Fibroblast of lung (primary cell): ENCODE results near the gene NRAP. TPM values are rescaled to one million over a fixed set of nuclear protein-coding genes. Genes with fewer than 3 reads are reported as not detected.

Experiments used
- DNase-seq, 2 donors: peaks; one replicate each; pipeline versions ENCODE4 v3.0.0 to v3.0.0-alpha.2; 2010; ENCODE audit warnings: low read depth in 2 of 2
- H2AFZ ChIP-seq: 2 replicates; pipeline ENCODE4 v1.5.1; 2012; ENCODE audit warnings: low read length, control low read depth, inconsistent platforms
- H3K27ac ChIP-seq: 2 replicates; pipeline ENCODE4 v1.5.1; 2011; ENCODE audit warnings: low read length, control low read depth; ENCODE audit not compliant: insufficient read depth
- H3K27me3 ChIP-seq: 2 replicates; pipeline ENCODE4 v1.5.1; 2011; ENCODE audit warnings: mild to moderate bottlenecking, low read length; ENCODE audit not compliant: control insufficient read depth, insufficient read depth
- H3K36me3 ChIP-seq: 2 replicates; pipeline ENCODE4 v1.5.1; 2011; ENCODE audit warnings: low read length; ENCODE audit not compliant: control insufficient read depth, insufficient read depth
- H3K4me1 ChIP-seq: 2 replicates; pipeline ENCODE4 v1.5.1; 2011; ENCODE audit warnings: low read length; ENCODE audit not compliant: control insufficient read depth, insufficient read depth; ENCODE audit errors: extremely low read depth
- H3K4me2 ChIP-seq: 2 replicates; pipeline ENCODE4 v1.5.1; 2011; ENCODE audit warnings: low read length, control low read depth; ENCODE audit not compliant: insufficient read depth; ENCODE audit errors: extremely low read depth
- H3K4me3 ChIP-seq, 4 experiments: fragments of 200-600 bp in 1 of 4; sonication (generic) in 1 of 4; replicated peaks in 1 of 4; 2 replicates each; pipeline ENCODE4 v1.5.1; 2011 to 2016; ENCODE audit warnings: low read length in 4 of 4, low read depth in 3 of 4, mild to moderate bottlenecking in 3 of 4, control low read depth in 2 of 4, inconsistent platforms in 1 of 4, mixed read lengths in 1 of 4; ENCODE audit not compliant: insufficient read depth in 1 of 4; ENCODE audit errors: control extremely low read depth in 1 of 4
- H3K79me2 ChIP-seq: 2 replicates; pipeline ENCODE4 v1.5.1; 2012; ENCODE audit warnings: mild to moderate bottlenecking, low read length, inconsistent platforms; ENCODE audit not compliant: control insufficient read depth, insufficient read depth
- H3K9ac ChIP-seq: 2 replicates; pipeline ENCODE4 v1.5.1; 2011; ENCODE audit warnings: mild to moderate bottlenecking, low read length, control low read depth; ENCODE audit not compliant: insufficient read depth
- H3K9me3 ChIP-seq: 2 replicates; pipeline ENCODE4 v1.5.1; 2012; ENCODE audit warnings: low read depth, low read length; ENCODE audit not compliant: control insufficient read depth, insufficient read depth
- H4K20me1 ChIP-seq: 2 replicates; pipeline ENCODE4 v1.5.1; 2011; ENCODE audit warnings: low read length; ENCODE audit not compliant: control insufficient read depth, insufficient read depth; ENCODE audit errors: extremely low read depth
- EZH2 ChIP-seq: IDR thresholded peaks from 2 replicates; pipeline ENCODE4 v1.5.1; 2012; ENCODE audit warnings: low read length, control low read depth, mild to moderate bottlenecking; ENCODE audit errors: missing control alignments
- polyA plus RNA-seq, 2 donors: library from polyadenylated mRNA; depleted of rRNA in 1 of 2; stranded (reverse) in 1 of 2; unstranded in 1 of 2; fragments of >200 nt; gene quantifications; 2 replicates each; pipeline ENCODE4 v1.2.1, GENCODE V29; 2011 to 2012; ENCODE audit warnings: missing spikeins in 1 of 2
- total RNA-seq: library from RNA; depleted of rRNA; stranded (reverse); fragments of >200 nt; gene quantifications from 2 replicates; pipeline ENCODE4 v1.2.1, GENCODE V29; 2014
- TF ChIP-seq, protein P1 (sequence below), 2 donors: IDR thresholded peaks in 1 of 2; conservative IDR thresholded peaks in 1 of 2; 1 replicate in 1 of 2; 2 replicates in 1 of 2; pipeline ENCODE4 v1.5.1; 2011 to 2012; ENCODE audit warnings: low read length in 2 of 2, control low read depth in 1 of 2, inconsistent platforms in 1 of 2, low read depth in 1 of 2, mild to moderate bottlenecking in 1 of 2

Gene NRAP
- total and polyA plus RNA-seq, 2 donors (not counting 1 experiment from before 2014, with no cell fraction given): not detected

GRCh38 chr10:113557903-113558321 lies 105.9 kb downstream of the NRAP start:
- no peak overlapping the region for H2AFZ ChIP-seq
- no peaks in the 10 kb centered on the region for H4K20me1 ChIP-seq
- H3K4me2 ChIP-seq: no peak overlapping the region
- no peak overlapping the region for H3K27ac ChIP-seq
- no peak overlapping the region for H3K9ac ChIP-seq
- no peaks in the 10 kb centered on the region for H3K36me3 ChIP-seq
- H3K27me3 ChIP-seq: peaks cover 2% of the 10 kb centered on the region
- DNase-seq: no peak
- no peaks in the 10 kb centered on the region for H3K79me2 ChIP-seq
- H3K4me3 ChIP-seq: peak overlapping the region in 1 of 4 experiments; percentile 13
- no peaks in the 10 kb centered on the region for H3K9me3 ChIP-seq
- H3K4me1 ChIP-seq: no peaks in the 10 kb centered on the region
- TF ChIP-seq, protein P1, sequence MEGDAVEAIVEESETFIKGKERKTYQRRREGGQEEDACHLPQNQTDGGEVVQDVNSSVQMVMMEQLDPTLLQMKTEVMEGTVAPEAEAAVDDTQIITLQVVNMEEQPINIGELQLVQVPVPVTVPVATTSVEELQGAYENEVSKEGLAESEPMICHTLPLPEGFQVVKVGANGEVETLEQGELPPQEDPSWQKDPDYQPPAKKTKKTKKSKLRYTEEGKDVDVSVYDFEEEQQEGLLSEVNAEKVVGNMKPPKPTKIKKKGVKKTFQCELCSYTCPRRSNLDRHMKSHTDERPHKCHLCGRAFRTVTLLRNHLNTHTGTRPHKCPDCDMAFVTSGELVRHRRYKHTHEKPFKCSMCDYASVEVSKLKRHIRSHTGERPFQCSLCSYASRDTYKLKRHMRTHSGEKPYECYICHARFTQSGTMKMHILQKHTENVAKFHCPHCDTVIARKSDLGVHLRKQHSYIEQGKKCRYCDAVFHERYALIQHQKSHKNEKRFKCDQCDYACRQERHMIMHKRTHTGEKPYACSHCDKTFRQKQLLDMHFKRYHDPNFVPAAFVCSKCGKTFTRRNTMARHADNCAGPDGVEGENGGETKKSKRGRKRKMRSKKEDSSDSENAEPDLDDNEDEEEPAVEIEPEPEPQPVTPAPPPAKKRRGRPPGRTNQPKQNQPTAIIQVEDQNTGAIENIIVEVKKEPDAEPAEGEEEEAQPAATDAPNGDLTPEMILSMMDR (conservative IDR thresholded peaks at IDR 0.05 in 1 of 2, IDR thresholded peaks at IDR 0.05 in 1 of 2; ENCODE audit: low read depth in 1 of 2, low read length in 2 of 2): no peak
- TF ChIP-seq EZH2: no peak

DNA sequence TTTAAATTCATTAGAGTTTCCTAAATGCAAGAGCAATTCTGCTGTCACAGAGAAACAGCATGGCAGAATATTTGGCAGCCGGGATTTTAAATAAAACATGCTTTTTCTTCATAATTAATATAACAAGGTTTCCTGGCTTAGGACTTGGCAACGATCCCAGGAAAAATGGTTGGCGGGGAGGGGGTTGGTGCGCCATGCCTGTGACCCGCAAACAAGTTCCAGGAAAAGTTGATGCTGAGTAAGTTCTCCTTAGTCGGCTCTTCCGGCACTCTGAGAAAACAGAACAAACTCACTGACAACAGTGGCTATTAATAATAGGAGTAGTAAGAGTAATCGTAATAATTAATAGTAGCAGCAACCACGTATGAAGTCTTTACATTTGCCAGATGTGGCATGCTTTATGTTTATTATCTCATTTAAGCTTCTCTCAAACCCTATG lies 106.4 kb downstream of the NRAP start:
- no peaks in the 10 kb centered on the region for H3K79me2 ChIP-seq
- no peak overlapping the region for H3K4me3 ChIP-seq
- H3K4me1 ChIP-seq: no peaks in the 10 kb centered on the region
- peaks cover 2% of the 10 kb centered on the region for H3K27me3 ChIP-seq
- TF ChIP-seq EZH2: no peak
- TF ChIP-seq, protein P1 (conservative IDR thresholded peaks at IDR 0.05 in 1 of 2, IDR thresholded peaks at IDR 0.05 in 1 of 2; ENCODE audit: low read depth in 1 of 2, low read length in 2 of 2): no peak
- no peak overlapping the region for H3K9ac ChIP-seq
- no peaks in the 10 kb centered on the region for H3K36me3 ChIP-seq
- peak in 1 of 2 donors; percentile 8 for DNase-seq
- no peaks in the 10 kb centered on the region for H3K9me3 ChIP-seq
- H3K4me2 ChIP-seq: no peak overlapping the region
- H4K20me1 ChIP-seq: no peaks in the 10 kb centered on the region
- H2AFZ ChIP-seq: no peak overlapping the region
- no peak overlapping the region for H3K27ac ChIP-seq

DNA sequence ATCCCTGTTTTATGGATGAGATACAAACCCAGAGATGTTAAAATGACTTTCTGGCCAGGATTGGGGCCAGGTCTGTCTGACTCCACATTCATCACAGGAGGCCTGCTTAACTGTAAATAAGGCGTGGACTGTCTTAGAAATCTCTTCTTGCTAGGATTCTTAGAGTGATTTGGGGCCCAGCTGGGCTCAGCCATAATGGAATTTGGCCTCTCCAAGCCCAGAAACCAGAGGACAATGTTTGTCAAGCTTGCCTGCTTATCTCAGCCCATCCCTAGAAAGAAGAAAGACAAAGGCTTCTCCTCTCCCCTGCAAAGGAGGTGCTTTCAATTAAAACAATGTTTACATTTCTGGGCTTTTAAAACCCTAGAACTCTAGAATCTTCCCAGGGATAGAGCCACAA lies 108.1 kb downstream of the NRAP start:
- H3K4me1 ChIP-seq: no peaks in the 10 kb centered on the region
- peaks cover 2% of the 10 kb centered on the region for H3K27me3 ChIP-seq
- H3K9ac ChIP-seq: no peak overlapping the region
- no peak overlapping the region for H2AFZ ChIP-seq
- H4K20me1 ChIP-seq: no peaks in the 10 kb centered on the region
- H3K4me2 ChIP-seq: no peak overlapping the region
- TF ChIP-seq, protein P1 (conservative IDR thresholded peaks at IDR 0.05 in 1 of 2, IDR thresholded peaks at IDR 0.05 in 1 of 2; ENCODE audit: low read depth in 1 of 2, low read length in 2 of 2): no peak
- no peak for TF ChIP-seq EZH2
- no peak overlapping the region for H3K4me3 ChIP-seq
- H3K9me3 ChIP-seq: no peaks in the 10 kb centered on the region
- H3K36me3 ChIP-seq: no peaks in the 10 kb centered on the region
- H3K27ac ChIP-seq: no peak overlapping the region
- DNase-seq: no peak
- H3K79me2 ChIP-seq: no peaks in the 10 kb centered on the region
